ENCODE measurements around the gene SLC25A29.
A peak's percentile ranks its signal among the peaks of the same experiment; 100 is the strongest.

The SLC25A29 gene

GRCh38 chr14:100330388-100330931 lies 24.2 kb upstream of the SLC25A29 start:
- H2AFZ ChIP-seq (ENCODE audit: low read depth, low read length) = no peak overlapping the region
- H3K36me3 ChIP-seq (ENCODE audit: insufficient read depth, low read length) = peaks cover 8% of the 10 kb centered on the region; the same call in 1 of the 2 replicates
- H4K20me1 ChIP-seq (ENCODE audit: insufficient read depth, low read length) = no peaks in the 10 kb centered on the region
- no peak overlapping the region for H3K27ac ChIP-seq (ENCODE audit: low read length)
- no peaks in the 10 kb centered on the region for H3K27me3 ChIP-seq (ENCODE audit: insufficient read depth, low read length, poor library complexity)
- no peaks in the 10 kb centered on the region for H3K79me2 ChIP-seq (ENCODE audit: insufficient read depth, low read length)
- peak; percentile 22; the same call in 1 of the 3 replicates for ATAC-seq (ENCODE audit: insufficient read depth, low read depth)
- H3K9ac ChIP-seq (ENCODE audit: low read depth, low read length) = no peak overlapping the region
- no peak overlapping the region for H3K4me3 ChIP-seq (ENCODE audit: low read depth in 1 of 2, low read length in 2 of 2)
- H3K4me1 ChIP-seq (ENCODE audit: insufficient read depth, low read length) = no peaks in the 10 kb centered on the region
- DNase-seq = no peak
- H3K4me2 ChIP-seq (ENCODE audit: insufficient read depth, low read length) = no peak overlapping the region
- H3K9me3 ChIP-seq (ENCODE audit: insufficient read depth, low read length, severe bottlenecking) = no peaks in the 10 kb centered on the region
- TF ChIP-seq EZH2 (IDR thresholded peaks at IDR 0.05; ENCODE audit: borderline replicate concordance, low read depth, low read length, severe bottlenecking) (no peak), CTCF (IDR thresholded peaks at IDR 0.05; ENCODE audit: borderline replicate concordance, extremely low read depth, low read length, poor library complexity, severe bottlenecking) (no peak)

DNA sequence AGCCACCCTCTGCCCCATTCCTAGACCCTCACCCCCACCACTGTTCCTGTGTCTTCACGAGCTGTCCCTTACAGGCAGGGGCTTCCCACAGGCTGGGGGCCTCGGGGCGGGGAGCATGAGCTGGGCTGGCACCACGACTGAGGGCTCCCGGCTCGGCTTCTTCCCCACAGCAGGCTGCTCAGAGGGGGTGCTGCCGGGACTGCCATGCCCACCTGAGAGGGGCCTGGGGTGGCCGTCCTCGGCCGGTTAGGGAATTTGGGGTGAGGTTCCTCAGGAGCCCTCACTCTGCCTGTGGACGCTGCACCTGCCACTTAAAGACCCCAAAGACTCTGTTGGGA lies 23.7 kb upstream of the SLC25A29 start:
- Histone ChIP-seq H3K9me3 (ENCODE audit: insufficient read depth, low read length, severe bottlenecking) (no peaks in the 10 kb centered on the region), H3K4me2 (ENCODE audit: insufficient read depth, low read length) (no peak overlapping the region), H3K4me1 (ENCODE audit: insufficient read depth, low read length) (no peaks in the 10 kb centered on the region), H3K9ac (ENCODE audit: low read depth, low read length) (no peak overlapping the region), H4K20me1 (ENCODE audit: insufficient read depth, low read length) (no peaks in the 10 kb centered on the region), H3K4me3 (ENCODE audit: low read depth in 1 of 2, low read length in 2 of 2) (no peak overlapping the region), H3K27ac (ENCODE audit: low read length) (no peak overlapping the region), H2AFZ (ENCODE audit: low read depth, low read length) (no peak overlapping the region), H3K79me2 (ENCODE audit: insufficient read depth, low read length) (no peaks in the 10 kb centered on the region), H3K27me3 (ENCODE audit: insufficient read depth, low read length, poor library complexity) (no peaks in the 10 kb centered on the region), H3K36me3 (ENCODE audit: insufficient read depth, low read length) (peaks cover 6% of the 10 kb centered on the region; the same call in 1 of the 2 replicates)
- no peak for DNase-seq
- TF ChIP-seq CTCF (IDR thresholded peaks at IDR 0.05; ENCODE audit: borderline replicate concordance, extremely low read depth, low read length, poor library complexity, severe bottlenecking) (no peak), EZH2 (IDR thresholded peaks at IDR 0.05; ENCODE audit: borderline replicate concordance, low read depth, low read length, severe bottlenecking) (no peak)
- ATAC-seq (ENCODE audit: insufficient read depth, low read depth) = no peak

DNA sequence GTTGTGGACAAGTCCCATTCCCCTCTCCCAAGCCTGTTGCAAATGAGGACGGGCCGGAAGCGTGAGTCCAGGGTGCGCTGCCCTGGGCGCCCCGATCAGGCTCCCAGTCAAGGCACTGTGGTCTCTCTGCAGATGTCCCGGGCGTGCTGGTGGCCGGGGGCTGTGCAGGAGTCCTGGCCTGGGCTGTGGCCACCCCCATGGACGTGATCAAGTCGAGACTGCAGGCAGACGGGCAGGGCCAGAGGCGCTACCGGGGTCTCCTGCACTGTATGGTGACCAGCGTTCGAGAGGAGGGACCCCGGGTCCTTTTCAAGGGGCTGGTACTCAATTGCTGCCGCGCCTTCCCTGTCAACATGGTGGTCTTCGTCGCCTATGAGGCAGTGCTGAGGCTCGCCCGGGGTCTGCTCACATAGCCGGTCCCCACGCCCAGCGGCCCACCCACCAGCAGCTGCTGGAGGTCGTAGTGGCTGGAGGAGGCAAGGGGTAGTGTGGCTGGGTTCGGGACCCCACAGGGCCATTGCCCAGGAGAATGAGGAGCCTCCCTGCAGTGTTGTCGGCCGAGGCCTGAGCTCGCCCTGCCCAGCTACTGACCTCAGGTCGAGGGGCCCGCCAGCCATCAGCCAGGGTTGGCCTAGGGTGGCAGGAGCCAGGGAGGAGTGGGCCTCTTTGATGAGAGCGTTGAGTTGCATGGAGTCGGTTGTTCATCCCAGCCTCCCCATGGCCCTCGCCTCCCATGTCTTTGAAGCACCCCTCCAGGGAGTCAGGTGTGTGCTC lies 23.2 kb upstream of the SLC25A29 start:
- no peak for ATAC-seq (ENCODE audit: insufficient read depth, low read depth)
- Histone ChIP-seq H3K9me3 (ENCODE audit: insufficient read depth, low read length, severe bottlenecking) (no peaks in the 10 kb centered on the region), H2AFZ (ENCODE audit: low read depth, low read length) (no peak overlapping the region)

More for the DNA sequence above, 23.2 kb upstream of the SLC25A29 start:
- no peak overlapping the region for H3K4me3 ChIP-seq (ENCODE audit: low read depth in 1 of 2, low read length in 2 of 2)
- H3K36me3 ChIP-seq (ENCODE audit: insufficient read depth, low read length) = peaks cover under 1% of the 10 kb centered on the region; the same call in 1 of the 2 replicates
- no peak overlapping the region for H3K27ac ChIP-seq (ENCODE audit: low read length)
- H3K4me2 ChIP-seq (ENCODE audit: insufficient read depth, low read length) = no peak overlapping the region
- no peak for DNase-seq
- no peaks in the 10 kb centered on the region; the same call in 1 of the 2 replicates for H4K20me1 ChIP-seq (ENCODE audit: insufficient read depth, low read length)
- H3K27me3 ChIP-seq (ENCODE audit: insufficient read depth, low read length, poor library complexity) = no peaks in the 10 kb centered on the region
- no peak overlapping the region for H3K9ac ChIP-seq (ENCODE audit: low read depth, low read length)
- H3K79me2 ChIP-seq (ENCODE audit: insufficient read depth, low read length) = no peaks in the 10 kb centered on the region
- no peaks in the 10 kb centered on the region for H3K4me1 ChIP-seq (ENCODE audit: insufficient read depth, low read length)
- TF ChIP-seq CTCF (IDR thresholded peaks at IDR 0.05; ENCODE audit: borderline replicate concordance, extremely low read depth, low read length, poor library complexity, severe bottlenecking) = no peak
- no peak for TF ChIP-seq EZH2 (IDR thresholded peaks at IDR 0.05; ENCODE audit: borderline replicate concordance, low read depth, low read length, severe bottlenecking)

All from DND-41 (cell line).